HCT116 (cell line): ENCODE data around the gene NUP50.

Experiments
- CTCF ChIP-seq, 3 experiments: fragments of 200-600 bp in 1 of 3; sonication (generic) in 1 of 3; IDR thresholded peaks in 2 of 3; conservative IDR thresholded peaks in 1 of 3; 2 replicates each; pipeline ENCODE4 v1.5.1; 2012 to 2017; ENCODE audit warnings: low read depth in 2 of 3, low read length in 2 of 3, antibody characterized with exemption in 1 of 3, borderline replicate concordance in 1 of 3, control low read depth in 1 of 3, mild to moderate bottlenecking in 1 of 3, mixed read lengths in 1 of 3, mixed run types in 1 of 3, moderate library complexity in 1 of 3; ENCODE audit not compliant: insufficient read depth in 1 of 3
- EZH2 ChIP-seq: fragments of 200-600 bp; sonication (generic); IDR thresholded peaks from 2 replicates; pipeline ENCODE4 v1.6.1; 2017; ENCODE audit warnings: antibody characterized with exemption, mixed run types
- EZH2phosphoT487 ChIP-seq: fragments of 200-600 bp; IDR thresholded peaks from 2 replicates; pipeline ENCODE4 v1.6.1; 2018; ENCODE audit warnings: antibody characterized with exemption, borderline replicate concordance
- MAX ChIP-seq: IDR thresholded peaks from 2 replicates; pipeline ENCODE4 v1.6.1; 2012
- POLR2A ChIP-seq: IDR thresholded peaks from 2 replicates; pipeline ENCODE4 v1.7.0; 2011; ENCODE audit warnings: borderline replicate concordance; ENCODE audit not compliant: insufficient read depth, insufficient read length; ENCODE audit errors: extremely low read depth
- RAD21 ChIP-seq: IDR thresholded peaks from 2 replicates; pipeline ENCODE4 v1.6.1; 2012; ENCODE audit warnings: low read depth, mild to moderate bottlenecking
- REST ChIP-seq: IDR thresholded peaks from 2 replicates; pipeline ENCODE4 v1.6.1; 2012; ENCODE audit warnings: low read depth
- SIN3A ChIP-seq: IDR thresholded peaks from 2 replicates; pipeline ENCODE4 v1.6.1; 2012; ENCODE audit warnings: low read depth

- TF ChIP-seq REST (no peak), CTCF (IDR thresholded peaks at IDR 0.05 in 2 of 3, conservative IDR thresholded peaks at IDR 0.05 in 1 of 3; ENCODE audit: borderline replicate concordance in 1 of 3, insufficient read depth in 1 of 3, low read depth in 2 of 3, low read length in 2 of 3) (no peak), SIN3A (no peak), MAX (no peak), RAD21 (no peak), POLR2A (no peak), EZH2 (no peak), EZH2phosphoT487 (no peak)
Measured at GRCh38 chr22:45200860-45201511, 37.3 kb downstream of the NUP50 start.
